NCI-H1048 (cell line): ENCODE data around the gene BBS1.

Experiments used
- DNase-seq: peaks from one replicate; lab custom pipeline; 2025; lab: John Stamatoyannopoulos, UW

The BBS1 gene

DNA sequence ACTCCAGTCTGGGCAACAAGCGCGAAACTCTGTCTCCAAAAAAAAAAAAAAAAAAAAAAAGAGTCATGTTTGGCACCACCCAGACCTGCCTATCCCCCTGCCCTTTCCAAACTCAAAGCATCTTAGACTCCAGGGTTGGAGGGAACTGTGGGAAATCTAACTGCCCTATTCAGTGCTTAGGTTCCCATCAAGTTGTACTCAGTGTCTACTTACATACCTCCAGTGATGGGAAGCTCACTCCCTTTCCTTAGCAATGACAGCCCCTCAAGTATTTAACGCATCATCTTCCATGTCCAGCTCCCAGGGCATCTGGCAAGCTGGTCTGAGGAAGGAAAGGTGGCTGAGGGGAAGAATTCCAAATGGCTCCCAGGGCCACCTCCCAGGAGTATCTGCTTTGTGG lies 39.3 kb downstream of the BBS1 start:
- no peak for DNase-seq

DNA sequence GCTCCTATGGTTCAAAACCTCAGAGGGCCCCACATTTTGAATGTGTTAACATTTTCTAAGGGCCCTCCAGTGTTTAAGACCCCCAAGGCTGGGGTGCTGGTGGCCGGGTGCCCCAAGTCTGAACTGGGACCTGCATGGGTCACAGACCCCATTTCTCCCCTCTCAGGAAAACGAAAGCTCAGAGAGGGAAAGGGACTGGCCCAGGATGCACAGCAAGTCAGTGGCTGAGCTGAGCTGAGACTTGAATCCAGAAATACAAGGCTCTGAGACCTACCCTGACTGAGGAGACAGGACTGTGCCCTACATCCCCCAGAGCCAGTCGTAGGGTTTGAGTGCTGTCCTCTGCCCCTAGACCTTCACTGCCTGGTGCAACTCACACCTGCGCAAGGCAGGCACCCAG lies 40.5 kb downstream of the BBS1 start:
- DNase-seq: no peak

DNA sequence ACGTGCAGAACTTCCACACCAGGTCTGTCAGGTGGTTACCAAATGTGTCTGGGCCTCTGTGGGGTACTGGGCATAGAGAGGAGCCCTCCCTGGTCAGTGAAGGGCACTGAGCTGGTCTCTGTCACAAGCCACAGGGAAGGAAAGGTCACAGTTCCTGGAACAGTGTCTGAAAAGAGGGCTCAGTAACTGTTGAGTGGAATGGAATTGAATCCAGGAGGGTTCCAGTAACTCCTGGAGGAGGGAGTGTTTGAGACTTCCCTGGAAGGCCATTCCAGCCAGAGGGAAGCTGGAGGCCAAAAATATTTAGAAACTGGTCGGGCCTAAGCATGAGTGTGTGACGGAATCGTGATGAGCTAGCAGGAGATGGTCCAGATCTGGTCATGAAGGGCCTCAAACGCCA lies 44.2 kb downstream of the BBS1 start:
- no peak for DNase-seq

DNA sequence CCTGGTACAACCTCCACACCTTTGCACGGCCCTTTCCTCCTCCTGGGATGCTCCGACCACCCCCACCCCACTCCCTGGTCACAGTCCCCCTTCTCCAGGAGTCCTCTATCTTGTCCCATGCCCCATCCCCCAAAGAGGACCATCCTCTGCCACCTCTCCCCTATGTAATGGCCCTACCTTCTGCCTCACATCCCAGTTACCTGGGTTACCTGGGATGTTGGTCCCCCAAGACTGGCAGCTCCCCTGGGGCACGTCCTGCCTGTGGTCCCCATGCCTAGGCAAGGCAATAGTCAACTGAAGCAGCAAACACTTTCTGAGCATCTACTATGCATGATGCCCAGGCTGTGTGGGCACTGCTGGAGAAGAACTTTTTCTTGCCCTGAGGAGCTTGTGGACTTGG lies 45.0 kb downstream of the BBS1 start:
- no peak for DNase-seq

DNA sequence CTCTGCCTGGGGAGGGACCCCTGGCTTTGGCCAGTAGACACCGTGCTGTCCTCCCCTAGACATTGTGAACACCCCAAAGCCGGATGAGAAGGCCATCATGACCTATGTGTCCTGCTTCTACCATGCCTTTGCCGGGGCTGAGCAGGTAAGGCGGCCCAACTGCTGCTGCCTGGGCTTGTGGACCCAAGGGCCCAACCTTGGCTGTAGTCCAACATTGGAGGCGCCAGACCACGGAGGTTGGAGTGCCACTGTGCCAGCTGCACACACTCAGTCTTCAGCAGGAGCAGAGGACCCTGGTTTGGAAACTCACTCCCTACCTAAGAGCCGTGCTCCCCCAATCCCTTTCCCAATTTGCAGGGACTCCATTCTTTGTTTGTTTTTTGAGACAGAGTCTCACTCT lies 45.7 kb downstream of the BBS1 start:
- no peak for DNase-seq

DNA sequence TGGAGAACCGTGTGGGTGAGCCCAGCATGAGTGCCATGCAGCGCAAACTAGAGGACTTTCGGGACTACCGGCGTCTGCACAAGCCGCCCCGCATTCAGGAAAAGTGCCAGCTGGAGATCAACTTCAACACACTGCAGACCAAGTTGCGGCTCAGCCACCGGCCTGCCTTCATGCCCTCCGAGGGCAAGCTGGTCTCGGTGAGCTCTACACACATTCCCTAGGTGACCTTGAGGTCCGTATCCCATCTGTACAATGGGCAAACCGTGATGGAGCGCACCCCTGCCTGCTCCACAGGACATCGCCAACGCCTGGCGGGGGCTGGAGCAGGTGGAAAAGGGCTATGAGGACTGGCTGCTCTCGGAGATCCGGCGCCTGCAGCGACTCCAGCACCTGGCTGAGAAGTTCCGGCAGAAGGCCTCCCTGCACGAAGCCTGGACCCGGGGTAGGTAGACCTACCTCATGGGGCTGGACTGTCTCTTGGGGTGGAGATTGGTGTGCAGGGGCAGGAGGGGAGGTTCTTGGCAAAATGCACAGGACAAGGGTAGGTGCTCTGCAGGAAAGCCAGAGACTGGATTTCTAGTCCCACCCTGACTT lies 47.4 kb downstream of the BBS1 start:
- DNase-seq: no peak

DNA sequence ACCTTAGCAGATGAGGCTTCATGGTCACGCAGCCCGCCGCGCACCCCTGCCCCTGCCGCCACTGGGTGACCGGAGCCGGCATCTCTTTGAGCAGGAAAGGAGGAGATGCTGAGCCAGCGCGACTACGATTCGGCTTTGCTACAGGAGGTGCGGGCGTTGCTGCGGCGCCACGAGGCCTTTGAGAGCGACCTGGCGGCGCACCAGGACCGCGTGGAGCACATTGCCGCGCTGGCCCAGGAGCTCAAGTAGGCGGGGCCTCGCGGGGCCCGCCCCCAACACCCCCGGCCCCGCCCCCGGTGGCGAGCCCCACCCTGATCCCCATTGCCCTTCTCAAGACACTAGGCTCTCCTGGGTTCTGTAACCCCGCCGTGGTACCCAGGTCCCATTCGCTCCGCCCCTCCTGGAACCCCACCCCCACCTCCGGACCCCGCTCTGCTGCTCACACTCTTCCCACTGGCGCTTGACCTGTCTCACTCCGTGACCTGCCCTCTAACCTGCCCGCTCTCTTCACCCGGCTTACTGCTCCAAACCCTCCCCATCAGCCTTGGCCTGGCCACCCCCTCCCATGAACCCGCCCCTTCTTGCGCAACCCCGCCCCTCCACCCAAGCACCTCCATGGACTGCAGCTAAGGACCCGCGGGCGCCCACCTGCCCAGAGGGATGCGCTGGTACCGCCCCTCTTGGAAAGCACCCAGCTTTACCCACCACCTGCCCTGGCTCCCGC lies 48.9 kb downstream of the BBS1 start:
- DNase-seq: no peak

DNA sequence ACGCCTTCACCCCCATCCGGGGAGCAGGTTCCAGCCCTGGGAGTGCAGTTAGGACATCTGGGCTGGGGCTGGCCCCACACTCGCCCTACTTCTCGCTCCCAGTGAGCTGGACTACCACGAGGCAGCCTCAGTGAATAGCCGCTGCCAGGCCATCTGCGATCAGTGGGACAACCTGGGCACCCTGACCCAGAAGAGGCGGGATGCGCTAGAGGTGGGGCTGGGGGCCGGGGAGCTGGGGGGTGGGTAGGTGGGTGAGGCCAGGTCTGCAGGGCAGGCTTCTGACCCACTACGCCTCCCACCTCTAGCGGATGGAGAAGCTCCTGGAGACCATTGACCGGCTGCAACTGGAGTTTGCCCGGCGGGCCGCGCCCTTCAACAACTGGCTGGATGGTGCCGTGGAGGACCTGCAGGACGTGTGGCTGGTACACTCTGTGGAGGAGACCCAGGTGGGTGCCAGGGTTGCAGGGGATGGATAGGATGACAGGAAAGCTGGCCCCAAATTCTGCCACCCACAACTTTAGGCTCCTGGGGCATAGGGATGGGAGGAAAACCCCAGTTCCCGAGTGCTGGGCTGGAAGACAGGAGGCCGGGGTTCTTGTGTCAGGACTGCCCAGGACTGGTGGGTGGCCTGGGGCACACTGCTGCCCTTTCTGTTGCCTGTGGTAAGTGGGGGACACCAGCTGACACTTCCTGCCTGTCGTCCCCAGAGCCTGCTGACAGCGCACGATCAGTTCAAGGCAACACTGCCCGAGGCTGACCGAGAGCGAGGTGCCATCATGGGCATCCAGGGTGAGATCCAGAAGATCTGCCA lies 49.6 kb downstream of the BBS1 start:
- DNase-seq: no peak

DNA sequence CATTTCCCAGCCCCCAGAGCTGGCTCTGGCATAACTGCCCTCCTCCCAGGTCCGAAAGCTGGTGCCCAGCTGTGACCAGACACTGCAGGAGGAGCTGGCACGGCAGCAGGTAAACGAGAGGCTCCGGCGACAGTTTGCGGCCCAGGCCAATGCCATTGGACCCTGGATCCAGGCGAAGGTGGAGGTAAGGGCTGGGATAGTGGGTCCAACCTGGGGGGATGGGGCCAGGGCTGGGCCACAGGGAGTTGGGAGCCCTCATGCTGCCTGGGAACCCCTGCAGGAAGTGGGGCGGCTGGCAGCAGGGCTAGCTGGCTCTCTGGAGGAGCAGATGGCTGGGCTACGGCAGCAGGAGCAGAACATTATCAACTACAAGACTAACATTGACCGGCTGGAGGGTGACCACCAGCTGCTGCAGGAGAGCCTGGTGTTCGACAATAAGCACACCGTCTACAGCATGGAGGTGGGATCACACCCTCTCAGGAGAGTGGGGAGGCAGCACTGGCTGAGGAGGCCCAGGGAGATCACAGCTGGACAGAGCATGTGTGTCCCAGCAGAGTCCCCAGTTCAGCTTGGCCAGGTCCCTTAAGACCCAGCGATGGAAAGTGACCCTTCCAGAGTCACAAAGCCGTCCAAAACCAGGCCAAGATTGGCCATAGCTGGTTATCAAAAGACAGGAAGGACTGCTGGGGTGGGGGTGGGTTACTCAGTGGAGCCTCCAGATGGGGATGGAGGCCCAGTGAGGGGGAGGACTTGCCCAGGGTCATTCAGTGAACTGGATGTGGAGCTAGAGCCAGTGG lies 50.9 kb downstream of the BBS1 start:
- DNase-seq: no peak

DNA sequence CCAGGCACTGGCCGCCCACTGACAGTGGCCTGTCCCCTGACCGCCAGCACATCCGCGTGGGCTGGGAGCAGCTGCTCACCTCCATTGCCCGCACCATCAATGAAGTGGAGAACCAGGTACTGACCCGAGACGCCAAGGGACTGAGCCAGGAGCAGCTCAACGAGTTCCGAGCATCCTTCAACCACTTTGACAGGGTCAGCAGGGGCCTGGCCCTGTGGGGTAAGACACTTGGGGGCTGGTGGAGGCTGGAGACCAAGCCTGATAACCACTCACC lies 51.5 kb downstream of the BBS1 start:
- no peak for DNase-seq

DNA sequence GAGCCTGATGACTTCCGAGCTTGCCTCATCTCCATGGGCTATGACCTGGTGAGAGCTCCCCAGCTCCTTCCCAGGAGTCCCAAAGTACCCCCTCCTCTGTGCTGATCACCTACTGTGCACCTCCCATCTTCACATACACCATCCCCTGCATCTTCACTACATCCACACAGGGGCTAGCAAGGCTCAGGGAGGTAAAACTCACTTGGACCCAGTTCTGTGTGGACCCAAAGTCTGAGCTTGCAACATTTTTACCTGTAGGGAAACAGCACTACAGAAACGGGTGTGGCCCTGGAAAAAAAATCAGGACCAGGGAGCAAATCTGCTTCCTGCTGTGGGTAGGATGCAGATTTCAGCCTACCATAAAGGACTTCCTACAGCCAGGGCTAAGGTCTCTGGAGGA lies 51.8 kb downstream of the BBS1 start:
- DNase-seq: no peak

DNA sequence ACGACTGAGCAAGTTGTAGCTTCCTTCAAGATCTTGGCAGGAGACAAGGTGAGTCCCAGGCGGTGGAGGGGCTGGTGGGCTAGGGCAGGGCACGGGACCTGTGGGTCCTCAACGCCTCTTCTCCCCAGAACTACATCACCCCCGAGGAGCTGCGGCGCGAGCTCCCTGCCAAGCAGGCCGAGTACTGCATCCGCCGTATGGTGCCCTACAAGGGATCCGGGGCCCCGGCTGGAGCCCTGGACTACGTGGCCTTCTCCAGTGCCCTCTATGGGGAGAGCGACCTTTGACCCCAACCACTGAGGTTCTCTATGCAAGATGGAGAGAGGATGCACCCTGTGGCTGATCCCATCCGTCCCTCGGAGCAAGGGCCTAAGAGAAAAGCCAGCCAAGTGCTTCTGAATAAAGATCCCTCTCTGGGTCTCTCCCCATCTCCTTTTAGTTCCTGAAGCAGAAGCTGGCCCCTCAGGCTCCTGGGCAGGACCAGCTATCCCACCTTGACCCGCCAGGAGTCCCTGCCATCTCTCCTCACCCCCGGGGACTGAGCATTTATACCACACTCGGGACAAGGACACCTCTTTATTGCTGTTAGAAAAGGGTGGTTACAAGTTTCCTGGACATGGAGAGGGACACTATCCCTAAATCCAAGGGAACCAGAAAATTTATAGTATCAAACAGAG lies 52.6 kb downstream of the BBS1 start:
- no peak for DNase-seq

DNA sequence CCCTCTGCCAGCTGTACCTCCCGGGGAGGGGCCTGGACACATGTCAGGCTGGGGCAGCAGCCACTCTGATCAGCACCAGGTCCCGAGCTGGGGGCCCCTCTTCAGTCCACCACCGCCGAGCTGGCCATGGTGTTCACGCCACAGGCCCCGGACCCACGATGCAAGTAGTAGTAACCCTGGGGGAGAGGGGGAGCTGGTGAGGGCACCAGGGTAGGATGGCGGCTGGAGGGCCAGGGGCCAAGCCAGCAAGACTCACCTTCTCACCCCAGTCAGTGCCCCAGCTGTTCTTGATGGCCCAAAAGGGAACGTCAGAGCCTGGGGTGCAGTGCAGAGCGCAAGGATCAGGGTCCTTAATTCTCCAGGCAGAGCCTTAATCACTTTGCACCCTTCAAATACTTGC lies 53.4 kb downstream of the BBS1 start:
- no peak for DNase-seq

DNA sequence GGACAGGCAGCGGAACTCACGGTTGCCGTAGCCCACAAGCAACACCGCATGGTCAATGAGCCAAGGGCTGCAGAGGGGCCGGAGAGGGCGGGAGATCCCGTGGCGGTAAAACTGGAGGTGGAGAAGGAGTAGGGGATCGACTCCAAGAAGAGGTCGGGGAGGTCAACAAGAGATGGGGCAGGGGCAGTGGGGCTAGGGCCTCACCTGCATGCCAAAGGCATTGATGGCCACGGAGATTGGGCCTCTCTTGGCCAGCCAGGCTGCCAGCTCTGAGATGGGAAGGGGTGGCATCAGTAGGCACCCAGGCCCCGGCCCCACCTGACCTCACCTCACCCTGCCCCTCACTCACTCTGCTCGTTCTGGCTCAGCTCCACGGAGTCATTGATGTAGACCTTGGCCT lies 54.1 kb downstream of the BBS1 start:
- no peak for DNase-seq

DNA sequence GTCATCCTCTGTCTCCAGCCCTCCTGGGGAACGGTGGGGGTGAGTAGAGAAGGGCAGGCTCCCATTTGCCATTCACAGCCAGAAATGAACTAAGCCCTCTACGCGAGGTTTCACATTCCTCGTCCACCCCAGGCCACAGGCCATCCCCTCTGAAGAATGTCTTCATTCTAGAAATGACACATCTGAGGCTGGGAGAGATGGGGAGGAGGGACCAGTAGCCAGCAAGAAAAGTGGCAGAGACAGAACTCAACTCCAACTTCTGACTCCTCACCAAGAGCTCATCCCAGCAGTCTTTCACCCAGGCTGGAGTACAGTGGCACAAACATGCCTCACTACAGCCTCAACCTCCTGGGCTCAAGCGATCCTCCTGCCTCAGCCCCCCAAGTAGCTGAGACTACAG lies 54.5 kb downstream of the BBS1 start:
- DNase-seq: no peak

DNA sequence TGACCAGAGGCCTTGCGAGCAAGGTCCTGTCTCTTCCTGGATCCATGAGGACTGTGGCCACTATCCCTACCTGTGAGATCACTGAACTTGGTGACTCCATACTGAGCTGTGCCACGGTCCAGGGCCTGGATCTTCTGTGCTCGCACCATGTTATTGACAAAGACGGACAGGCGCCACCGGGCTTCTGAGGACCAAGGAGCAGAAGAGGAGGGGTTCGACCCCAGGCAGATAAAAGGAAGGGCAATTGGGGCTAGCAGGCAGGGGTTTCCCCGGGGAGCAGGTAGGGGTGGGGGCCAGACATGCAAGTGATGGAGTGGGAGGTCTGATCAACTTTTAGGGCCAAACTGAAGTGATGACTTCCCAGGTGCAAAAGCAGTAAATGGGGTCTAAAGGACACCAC lies 55.8 kb downstream of the BBS1 start:
- no peak for DNase-seq

DNA sequence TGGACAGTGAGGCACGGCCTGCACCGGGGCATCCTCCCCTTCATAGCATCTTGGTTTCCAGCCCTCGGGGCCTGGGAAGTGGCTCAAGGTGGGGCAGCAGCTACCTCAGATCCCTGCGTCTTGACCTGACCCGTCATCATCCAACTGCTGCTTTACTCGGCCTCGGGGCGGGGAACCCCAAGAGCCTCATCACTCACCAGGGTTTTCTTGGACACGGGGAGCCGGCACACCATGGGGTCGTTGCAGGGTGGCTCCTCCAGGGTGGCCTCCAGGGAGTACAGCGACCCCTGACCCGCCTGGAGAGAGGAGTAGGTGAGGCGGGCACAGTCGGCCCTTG lies 57.3 kb downstream of the BBS1 start:
- no peak for DNase-seq

DNA sequence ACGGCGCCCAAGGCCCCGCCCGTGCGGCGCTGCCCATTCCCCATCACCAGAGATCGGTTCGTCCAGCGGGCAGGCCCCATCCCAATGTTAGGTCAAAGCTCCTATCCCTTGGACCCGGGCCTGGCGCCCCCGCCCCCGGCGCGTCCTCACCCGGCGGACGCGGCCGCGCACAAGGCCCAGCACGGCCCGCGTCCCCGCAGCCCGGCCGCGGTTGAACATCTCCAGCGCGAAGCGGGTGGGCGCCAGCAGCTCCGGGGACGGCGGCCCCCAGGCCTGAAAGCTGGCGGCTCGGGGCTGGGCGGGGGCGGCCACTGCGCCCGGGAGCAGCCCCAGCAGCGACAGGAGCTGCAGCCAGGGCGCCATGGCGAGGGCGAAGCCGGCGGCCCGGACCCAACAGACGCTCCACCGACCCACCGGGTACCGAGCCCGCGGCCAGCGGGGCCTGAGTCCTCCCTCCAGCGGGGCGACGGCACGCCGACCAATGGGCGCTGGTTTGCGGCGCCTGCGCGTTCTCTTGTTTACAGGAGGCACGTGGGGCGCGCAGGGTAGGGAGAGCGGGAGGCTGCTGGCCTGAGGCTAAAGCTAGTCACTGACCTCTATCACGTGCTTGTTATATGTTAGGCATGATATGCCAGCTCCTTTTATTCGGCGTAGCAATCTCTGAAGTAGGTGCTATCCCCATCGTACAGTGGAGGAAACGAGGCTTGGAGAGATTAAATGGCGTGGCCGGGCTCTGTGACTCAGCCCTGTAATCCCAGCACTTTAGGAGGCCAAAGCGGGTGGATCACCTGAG lies 57.9 kb downstream of the BBS1 start, which contains the start of gene CTSF:
CTSF (minus strand) TSS at position 483 of the 793 bp plus-strand sequence; CDS start at position 363, 120 bp downstream.
- DNase-seq: peak; percentile 77

DNA sequence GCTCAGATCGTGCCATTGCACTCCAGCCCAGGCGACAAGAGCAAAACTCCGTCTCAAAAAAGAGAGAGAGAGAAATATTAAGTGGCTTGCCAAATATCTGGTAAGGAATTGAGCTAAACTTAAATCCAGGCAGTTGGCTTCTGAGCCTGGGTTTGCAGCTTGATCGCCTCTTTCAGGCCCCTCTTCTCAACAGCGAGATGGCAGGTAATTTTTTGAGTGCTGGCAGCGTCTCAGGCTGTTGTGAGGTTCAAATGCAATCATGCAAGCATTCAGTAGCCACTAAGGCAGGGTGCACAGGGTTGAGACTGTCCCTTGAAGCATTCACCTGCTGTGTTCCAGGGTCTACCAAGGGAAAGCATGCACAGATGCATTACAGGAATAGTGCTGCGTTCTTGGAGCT lies 58.6 kb downstream of the BBS1 start:
- DNase-seq: no peak

DNA sequence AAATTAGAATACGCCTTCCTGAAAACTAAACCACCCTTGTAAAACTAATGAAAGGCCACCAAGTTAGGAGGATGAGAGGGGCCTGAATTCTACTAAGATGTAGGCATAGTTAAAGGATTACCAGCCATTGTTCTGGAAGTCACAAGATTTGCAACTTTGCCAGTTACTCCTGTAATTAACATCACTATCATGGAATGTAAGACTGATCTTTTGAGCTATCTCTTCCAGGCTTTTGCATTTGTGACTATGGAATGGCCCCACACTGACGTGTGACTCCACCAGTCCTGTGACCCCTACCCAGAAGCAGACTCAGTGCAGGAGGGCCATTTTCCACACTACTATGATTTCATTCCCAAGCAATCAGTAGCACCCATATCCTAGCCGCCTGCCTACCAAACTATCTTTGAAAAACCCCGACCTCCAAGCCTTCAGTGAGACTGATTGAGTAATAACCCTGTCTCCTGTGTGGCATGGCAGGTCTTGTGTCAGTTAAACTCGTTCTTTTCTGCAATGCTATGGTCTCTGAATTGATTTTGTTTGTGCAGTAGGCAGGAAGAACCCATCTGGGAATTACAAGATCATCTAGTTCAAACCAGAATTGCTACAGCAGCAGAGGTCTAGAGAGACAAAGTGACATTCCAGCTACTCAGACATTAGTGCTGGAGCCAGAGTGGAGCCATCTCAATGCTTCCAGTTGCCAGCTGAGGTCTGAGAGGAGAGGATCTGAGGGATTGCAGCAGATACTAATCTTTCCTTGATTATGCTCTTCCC lies 59.8 kb downstream of the BBS1 start:
- DNase-seq: no peak

DNA sequence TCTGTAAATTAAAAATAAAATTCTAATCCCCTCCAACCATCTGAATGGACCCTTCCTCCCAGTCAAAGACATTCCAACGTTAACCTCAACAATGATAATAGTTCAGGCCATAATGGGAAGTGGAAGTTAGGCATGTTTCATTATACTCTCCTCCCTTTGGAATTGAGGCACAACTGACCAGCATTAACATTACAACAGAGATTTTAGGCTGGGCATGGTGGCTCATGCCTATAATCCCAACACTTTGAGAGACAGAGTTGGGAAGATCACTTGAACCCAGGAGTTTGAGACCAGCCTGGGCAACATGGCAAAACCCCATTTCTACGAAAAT lies 60.4 kb downstream of the BBS1 start:
- DNase-seq: no peak
